HEK293T (cell line): ENCODE measurements around the gene HDAC8.

Experiments
- BHLHE40 ChIP-seq: fragments of 450-650 bp; IDR thresholded peaks from 2 replicates; pipeline ENCODE4 v1.6.1; 2016; ENCODE audit warnings: mild to moderate bottlenecking, moderate library complexity, borderline replicate concordance
- ELF4 ChIP-seq: fragments of 450-650 bp; IDR thresholded peaks from 2 replicates; pipeline ENCODE4 v1.6.1; 2017; ENCODE audit warnings: antibody characterized with exemption
- FOXK2 ChIP-seq: fragments of 450-650 bp; IDR thresholded peaks from 2 replicates; pipeline ENCODE4 v1.6.1; 2016; ENCODE audit warnings: mild to moderate bottlenecking
- FOXM1 ChIP-seq: fragments of 450-650 bp; IDR thresholded peaks from 2 replicates; pipeline ENCODE4 v1.6.1; 2017; ENCODE audit warnings: mild to moderate bottlenecking, borderline replicate concordance
- L3MBTL2 ChIP-seq: fragments of 450-650 bp; conservative IDR thresholded peaks from 2 replicates; pipeline ENCODE4 v1.6.1; 2016; ENCODE audit warnings: mild to moderate bottlenecking
- LEF1 ChIP-seq: fragments of 450-650 bp; IDR thresholded peaks from 2 replicates; pipeline ENCODE4 v1.6.1; 2017; ENCODE audit warnings: mild to moderate bottlenecking, borderline replicate concordance
- SP1 ChIP-seq: fragments of 450-650 bp; IDR thresholded peaks from 2 replicates; pipeline ENCODE4 v1.6.1; 2017
- SUZ12 ChIP-seq: fragments of 450-650 bp; IDR thresholded peaks from 2 replicates; pipeline ENCODE4 v1.6.1; 2016; ENCODE audit warnings: mild to moderate bottlenecking
- TARDBP ChIP-seq: fragments of 450-650 bp; IDR thresholded peaks from 2 replicates; pipeline ENCODE4 v1.6.1; 2016
- TF ChIP-seq, protein P1 (sequence below): fragments of 450-650 bp; IDR thresholded peaks from 2 replicates; pipeline ENCODE4 v1.6.1; 2016

DNA sequence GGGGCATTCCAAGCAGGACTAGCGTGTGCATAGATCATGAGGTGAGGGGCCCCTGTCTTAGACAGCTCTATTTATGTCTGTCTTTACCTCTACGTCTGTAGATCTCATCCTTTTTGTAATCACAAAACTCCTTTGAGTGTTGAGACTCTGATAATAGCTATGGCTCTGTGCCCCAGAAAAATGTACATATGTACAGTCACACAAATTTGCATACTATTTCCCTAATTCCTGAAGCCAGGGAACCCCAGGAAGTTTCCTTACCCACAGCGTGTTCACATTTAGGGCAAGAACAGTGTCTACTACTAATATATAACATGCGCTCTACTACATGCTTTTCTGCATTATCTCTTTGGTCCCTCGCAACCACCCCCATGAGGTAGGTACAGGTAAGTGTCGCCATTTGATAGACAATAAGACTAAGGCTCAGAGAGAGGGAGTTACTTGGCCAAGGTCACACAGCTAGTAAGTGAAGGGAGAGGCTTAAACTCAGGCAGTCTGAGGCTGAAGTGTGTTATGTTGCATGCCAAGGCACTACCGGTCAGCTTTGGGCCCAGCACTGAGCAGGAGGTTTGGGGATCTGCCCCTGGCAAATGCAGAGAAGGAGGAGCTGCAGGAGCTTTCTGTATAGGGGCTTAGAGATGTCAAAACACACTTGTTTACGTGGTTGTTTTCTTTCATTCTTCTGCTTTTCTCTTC lies 245.9 kb downstream of the HDAC8 start:
- TF ChIP-seq SUZ12 = no peak
- no peak for TF ChIP-seq LEF1
- TF ChIP-seq FOXK2 = no peak
- no peak for TF ChIP-seq BHLHE40
- no peak for TF ChIP-seq FOXM1
- no peak for TF ChIP-seq TARDBP
- TF ChIP-seq, protein P1, sequence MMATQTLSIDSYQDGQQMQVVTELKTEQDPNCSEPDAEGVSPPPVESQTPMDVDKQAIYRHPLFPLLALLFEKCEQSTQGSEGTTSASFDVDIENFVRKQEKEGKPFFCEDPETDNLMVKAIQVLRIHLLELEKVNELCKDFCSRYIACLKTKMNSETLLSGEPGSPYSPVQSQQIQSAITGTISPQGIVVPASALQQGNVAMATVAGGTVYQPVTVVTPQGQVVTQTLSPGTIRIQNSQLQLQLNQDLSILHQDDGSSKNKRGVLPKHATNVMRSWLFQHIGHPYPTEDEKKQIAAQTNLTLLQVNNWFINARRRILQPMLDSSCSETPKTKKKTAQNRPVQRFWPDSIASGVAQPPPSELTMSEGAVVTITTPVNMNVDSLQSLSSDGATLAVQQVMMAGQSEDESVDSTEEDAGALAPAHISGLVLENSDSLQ = no peak
- no peak for TF ChIP-seq SP1
- no peak for TF ChIP-seq ELF4
- TF ChIP-seq L3MBTL2 = no peak
